Right atrium auricular region (tissue), 2 donors: Measurements from ENCODE around the gene ETFB. TPM values are rescaled to one million over a fixed set of nuclear protein-coding genes. Genes with fewer than 3 reads are reported as not detected.

Experiments used
- DNase-seq: peaks from one replicate; pipeline ENCODE4 v3.0.0-alpha.2; 2019; ENCODE audit warnings: low spot score
- H3K27ac ChIP-seq, 2 donors: fragments of 200-600 bp; sonication (generic); 1 replicate in 1 of 2; 2 replicates in 1 of 2; pipeline ENCODE4 v1.5.1; 2016 to 2019
- H3K27me3 ChIP-seq, 2 donors: fragments of 200-600 bp; sonication (generic); one replicate each; pipeline versions ENCODE4 v1.5.1 to v1.6.0; 2017 to 2019
- H3K36me3 ChIP-seq: fragments of 200-600 bp; sonication (generic); one replicate; pipeline ENCODE4 v1.5.1; 2016
- H3K4me1 ChIP-seq, 2 donors: fragments of 200-600 bp; sonication (generic); one replicate each; pipeline versions ENCODE4 v1.5.1 to v1.6.0; 2017 to 2019
- H3K4me3 ChIP-seq, 2 donors: fragments of 200-600 bp; sonication (generic); 1 replicate in 1 of 2; 2 replicates in 1 of 2; pipeline ENCODE4 v1.5.1; 2017 to 2019; ENCODE audit warnings: mild to moderate bottlenecking in 1 of 2, moderate library complexity in 1 of 2
- H3K9me3 ChIP-seq, 2 donors: fragments of 200-600 bp; sonication (generic); one replicate each; pipeline ENCODE4 v1.5.1; 2019
- CTCF ChIP-seq, 2 donors: fragments of 200-600 bp; sonication (generic); IDR thresholded peaks; one replicate each; pipeline ENCODE4 v1.5.1; 2019; ENCODE audit warnings: antibody characterized with exemption in 2 of 2
- total RNA-seq, 2 donors: library from RNA; depleted of rRNA; stranded (reverse); fragments of >200 nt; gene quantifications; one replicate each; pipeline ENCODE4 v1.1.0, GENCODE V29; 2016

Gene ETFB
- total RNA-seq, 2 donors from 2014 or later: 385 TPM

GRCh38 chr19:51305479-51305878 is 60.7 kb downstream of the ETFB start:
- Histone ChIP-seq H3K27ac (no peak overlapping the region), H3K27me3 (no peaks in the 10 kb centered on the region), H3K4me1 (no peaks in the 10 kb centered on the region), H3K9me3 (peaks cover 6 to 54% of the 10 kb centered on the region in 2 donors), H3K4me3 (no peak overlapping the region), H3K36me3 (no peaks in the 10 kb centered on the region)
- no peak for DNase-seq
- no peak for TF ChIP-seq CTCF (IDR thresholded peaks at IDR 0.05)

- TF ChIP-seq CTCF (IDR thresholded peaks at IDR 0.05): no peak
- Histone ChIP-seq H3K36me3 (no peaks in the 10 kb centered on the region), H3K27ac (no peak overlapping the region), H3K4me3 (no peak overlapping the region), H3K4me1 (no peaks in the 10 kb centered on the region), H3K27me3 (no peaks in the 10 kb centered on the region), H3K9me3 (peaks cover 0 to 36% of the 10 kb centered on the region in 2 donors)
- no peak for DNase-seq
These were observed 64.9 kb downstream of the ETFB start for GRCh38 chr19:51301266-51301665.

GRCh38 chr19:51297406-51297805 is 68.8 kb downstream of the ETFB start:
- no peak for DNase-seq
- Histone ChIP-seq H3K9me3 (peaks cover 0 to 6% of the 10 kb centered on the region in 2 donors), H3K4me1 (no peaks in the 10 kb centered on the region), H3K27ac (no peak overlapping the region), H3K4me3 (no peak overlapping the region), H3K27me3 (no peaks in the 10 kb centered on the region), H3K36me3 (no peaks in the 10 kb centered on the region)
- no peak for TF ChIP-seq CTCF (IDR thresholded peaks at IDR 0.05)

GRCh38 chr19:51296336-51297093 is 69.7 kb downstream of the ETFB start:
- Histone ChIP-seq H3K4me1 (no peaks in the 10 kb centered on the region), H3K27me3 (no peaks in the 10 kb centered on the region), H3K27ac (no peak overlapping the region), H3K4me3 (no peak overlapping the region), H3K9me3 (no peaks in the 10 kb centered on the region), H3K36me3 (no peaks in the 10 kb centered on the region)
- no peak for DNase-seq
- TF ChIP-seq CTCF (IDR thresholded peaks at IDR 0.05): no peak

- no peak for TF ChIP-seq CTCF (IDR thresholded peaks at IDR 0.05)
- H3K36me3 ChIP-seq: no peaks in the 10 kb centered on the region
- no peaks in the 10 kb centered on the region for H3K4me1 ChIP-seq
- H3K9me3 ChIP-seq: no peaks in the 10 kb centered on the region
- DNase-seq: no peak
- H3K4me3 ChIP-seq: no peak overlapping the region
- H3K27me3 ChIP-seq: no peaks in the 10 kb centered on the region
- no peak overlapping the region for H3K27ac ChIP-seq
These were observed 70.6 kb downstream of the ETFB start for GRCh38 chr19:51295382-51296126.

Other genes starting within 250 kb of the ETFB start
- gene SIGLEC9, start 241.5 kb downstream of the ETFB start, total RNA-seq: 1 to 10 TPM; 1.5 to 7.4 TPM
- 1 to 10 TPM in 1 of 2 donors, under 1 TPM in 1; 0.26 to 1.7 TPM for gene SIGLEC7, start 224.1 kb downstream of the ETFB start, total RNA-seq
- 1 to 10 TPM; 2.3 to 4.2 TPM for gene CD33, start 141.3 kb downstream of the ETFB start, total RNA-seq
- gene SIGLECL1, start 115.3 kb downstream of the ETFB start, total RNA-seq: not detected
- under 1 TPM in 1 of 2 donors, not detected in 1; 0.31 TPM for gene IGLON5, start 54.7 kb downstream of the ETFB start, total RNA-seq
- 1 to 10 TPM in 1 of 2 donors, under 1 TPM in 1; 0.79 to 1.1 TPM for gene VSIG10L, start 24.2 kb downstream of the ETFB start, total RNA-seq
- gene CLDND2, start 2.6 kb upstream of the ETFB start, total RNA-seq: not detected
- gene NKG7, start 6.3 kb upstream of the ETFB start, total RNA-seq: 1 to 10 TPM; 1.4 to 1.8 TPM
- not detected for gene LIM2, start 21.6 kb upstream of the ETFB start, total RNA-seq
- gene C19orf84, start 24.2 kb upstream of the ETFB start, total RNA-seq: not detected
- gene SIGLEC10, start 51.3 kb upstream of the ETFB start, total RNA-seq: 1 to 10 TPM in 1 of 2 donors, under 1 TPM in 1; 0.22 to 7.7 TPM
- under 1 TPM; 0.08 to 0.26 TPM for gene SIGLEC8, start 92.1 kb upstream of the ETFB start, total RNA-seq
- not detected for gene CEACAM18, start 112.2 kb upstream of the ETFB start, total RNA-seq
- not detected for gene SIGLEC12, start 135.4 kb upstream of the ETFB start, total RNA-seq
- under 1 TPM; 0.16 to 0.44 TPM for gene SIGLEC6, start 165.3 kb upstream of the ETFB start, total RNA-seq
- 1 to 10 TPM; 3.0 to 4.6 TPM for gene ZNF175, start 204.9 kb upstream of the ETFB start, total RNA-seq